ENCODE data around the gene ERCC3. TPM values are rescaled to one million over a fixed set of nuclear protein-coding genes. Genes with fewer than 3 reads are reported as not detected.

Gene ERCC3
- total and polyA plus RNA-seq, 8 donors: 16.5 to 103 (median 34.5) TPM

GRCh38 chr2:127261804-127262406, 32.0 kb downstream of the ERCC3 start:
- WGBS, 5 donors: 87 to 92% (median 91%) methylated on average over 8 of the region's 8 CpGs
- DNase-seq: peak in 1 of 2 donors; percentile 58
- no peaks in the 10 kb centered on the region for H3K4me1 ChIP-seq

DNA sequence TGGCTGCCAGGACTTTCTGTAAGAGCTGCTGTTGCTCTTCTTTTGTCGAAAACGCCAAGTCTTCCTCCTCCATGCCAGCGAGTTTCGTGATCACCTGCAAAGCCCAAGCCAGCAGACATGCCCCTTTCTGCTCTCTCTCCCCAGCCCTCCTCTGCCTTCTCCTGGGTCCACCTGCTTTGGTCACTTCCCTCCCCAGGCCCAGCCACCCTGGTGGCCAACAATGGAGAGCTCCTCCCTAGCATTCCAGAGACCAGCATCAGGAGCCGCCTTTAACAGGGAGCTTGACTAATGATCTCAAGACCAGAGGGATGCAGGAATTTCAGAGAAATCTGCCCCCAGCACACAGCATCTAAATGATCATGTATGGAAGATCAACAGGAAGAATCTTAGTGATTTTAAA, 34.6 kb downstream of the ERCC3 start:
- no peaks in the 10 kb centered on the region for H3K9me3 ChIP-seq
- no peak for TF ChIP-seq EP300 (IDR thresholded peaks at IDR 0.05)
- intact Hi-C loops (cut with DNase I; ENCODE audit: low total_unique reads): no loop called here
- no peak for DNase-seq
- no peak overlapping the region for H3K4me3 ChIP-seq
- H3K4me1 ChIP-seq: no peaks in the 10 kb centered on the region
- H3K36me3 ChIP-seq: peaks cover 36 to 74% (median 72%) of the 10 kb centered on the region in 4 donors
- no peak overlapping the region for H3K27ac ChIP-seq
- H3K27me3 ChIP-seq: no peaks in the 10 kb centered on the region
- 92 to 97% (median 95%) methylated on average over 5 of the region's 5 CpGs for WGBS, 5 donors

More at GRCh38 chr2:127261804-127262406, 32.0 kb downstream of the ERCC3 start:
- H3K4me3 ChIP-seq: no peak overlapping the region
- TF ChIP-seq EP300 (IDR thresholded peaks at IDR 0.05) (no peak), POLR2AphosphoS5 (IDR thresholded peaks at IDR 0.05) (no peak), CTCF (IDR thresholded peaks at IDR 0.05) (no peak), POLR2A (IDR thresholded peaks at IDR 0.05) (no peak)
- no peaks in the 10 kb centered on the region for H3K27me3 ChIP-seq
- H3K9me3 ChIP-seq: no peaks in the 10 kb centered on the region
- H3K36me3 ChIP-seq: peaks cover 32 to 65% (median 61%) of the 10 kb centered on the region in 4 donors
- intact Hi-C loops (cut with DNase I; ENCODE audit: low total_unique reads): no loop called here
- H3K27ac ChIP-seq: no peak overlapping the region

DNA sequence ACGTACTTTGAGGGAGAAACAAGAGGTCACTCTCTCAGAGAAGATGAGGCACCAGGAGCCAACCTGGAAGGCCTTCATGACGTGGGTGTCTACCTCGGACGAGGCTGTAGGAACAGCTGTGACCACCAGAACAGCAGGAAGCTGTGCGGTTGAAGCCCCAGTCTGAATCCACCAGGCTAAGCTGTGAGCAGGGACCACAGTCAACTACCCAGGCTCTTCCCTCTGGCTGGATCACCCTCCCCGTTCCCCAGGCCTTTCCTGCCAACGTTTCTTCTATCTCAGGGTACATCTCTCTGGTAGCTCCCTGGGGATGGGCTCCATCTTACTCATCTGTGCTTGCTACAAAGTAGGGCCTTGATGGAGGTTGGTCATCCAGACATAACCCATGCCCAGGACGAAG, 37.1 kb downstream of the ERCC3 start:
- H3K27ac ChIP-seq: no peak overlapping the region
- H3K9me3 ChIP-seq: no peaks in the 10 kb centered on the region
- no peak for TF ChIP-seq CTCF (IDR thresholded peaks at IDR 0.05)
- TF ChIP-seq POLR2A (IDR thresholded peaks at IDR 0.05): no peak
- no peak for TF ChIP-seq POLR2AphosphoS5 (IDR thresholded peaks at IDR 0.05)
- no peak for TF ChIP-seq EP300 (IDR thresholded peaks at IDR 0.05)
- intact Hi-C loops (cut with DNase I; ENCODE audit: low total_unique reads): no loop called here
- no peaks in the 10 kb centered on the region for H3K4me1 ChIP-seq
- H3K36me3 ChIP-seq: peaks cover 36 to 65% (median 63%) of the 10 kb centered on the region in 4 donors
- H3K27me3 ChIP-seq: no peaks in the 10 kb centered on the region
- no peak for DNase-seq
- WGBS, 5 donors: 74 to 87% (median 81%) methylated on average over 8 of the region's 8 CpGs
- no peak overlapping the region for H3K4me3 ChIP-seq

DNA sequence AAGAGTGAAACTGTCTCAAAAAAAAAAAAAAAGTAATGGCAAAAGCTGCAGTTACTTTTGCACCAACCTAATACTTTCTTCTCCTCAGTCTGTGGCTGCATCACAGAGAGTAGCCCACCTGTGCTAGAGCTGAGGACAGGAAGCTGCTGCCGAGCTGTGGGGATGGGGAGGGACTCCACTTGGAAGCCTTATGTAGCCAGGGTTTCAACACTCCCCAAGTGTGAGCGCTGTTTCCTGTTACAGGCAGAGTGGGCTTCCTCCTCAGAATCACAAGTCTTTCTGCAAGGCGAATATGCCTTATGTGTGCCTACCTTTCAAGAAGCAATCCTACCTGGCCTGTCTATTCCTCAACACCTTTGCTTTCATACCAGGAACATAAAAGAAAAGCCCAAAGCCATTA, 37.6 kb downstream of the ERCC3 start:
- H3K4me3 ChIP-seq: no peak overlapping the region
- H3K4me1 ChIP-seq: no peaks in the 10 kb centered on the region
- TF ChIP-seq POLR2A (IDR thresholded peaks at IDR 0.05): no peak
- TF ChIP-seq EP300 (IDR thresholded peaks at IDR 0.05): no peak
- no peak for TF ChIP-seq POLR2AphosphoS5 (IDR thresholded peaks at IDR 0.05)
- TF ChIP-seq CTCF (IDR thresholded peaks at IDR 0.05): no peak
- no peaks in the 10 kb centered on the region for H3K27me3 ChIP-seq
- no peaks in the 10 kb centered on the region for H3K9me3 ChIP-seq
- H3K36me3 ChIP-seq: peaks cover 36 to 61% (median 58%) of the 10 kb centered on the region in 4 donors
- no peak for DNase-seq
- 67 to 96% (median 85%) methylated on average over 3 of the region's 3 CpGs for WGBS, 5 donors
- intact Hi-C loops (cut with DNase I; ENCODE audit: low total_unique reads): no loop called here
- no peak overlapping the region for H3K27ac ChIP-seq

- no peak overlapping the region for H3K27ac ChIP-seq
These were observed 38.2 kb downstream of the ERCC3 start for GRCh38 chr2:127255721-127256120.

More at GRCh38 chr2:127255721-127256120, 38.2 kb downstream of the ERCC3 start:
- no peak for DNase-seq
- H3K4me1 ChIP-seq: no peaks in the 10 kb centered on the region
- no peaks in the 10 kb centered on the region for H3K9me3 ChIP-seq
- WGBS, 5 donors: 88 to 99% (median 97%) methylated on average over 6 of the region's 6 CpGs
- H3K27me3 ChIP-seq: no peaks in the 10 kb centered on the region
- H3K4me3 ChIP-seq: no peak overlapping the region
- intact Hi-C loops (cut with DNase I; ENCODE audit: low total_unique reads): no loop called here
- TF ChIP-seq POLR2A (IDR thresholded peaks at IDR 0.05): no peak
- no peak for TF ChIP-seq CTCF (IDR thresholded peaks at IDR 0.05)
- no peak for TF ChIP-seq EP300 (IDR thresholded peaks at IDR 0.05)
- TF ChIP-seq POLR2AphosphoS5 (IDR thresholded peaks at IDR 0.05): no peak
- H3K36me3 ChIP-seq: peaks cover 32 to 55% (median 51%) of the 10 kb centered on the region in 4 donors

Data from stomach (tissue), 9 donors.